Parathyroid adenoma (tissue), 2 donors: ENCODE results near the gene XPO1.
A peak's percentile ranks its signal among the peaks of the same experiment; 100 is the strongest.
"Not testable (repeated sequence)": the region's sequence is repeated elsewhere in the genome, so short reads cannot be mapped to it uniquely, and the experiment has no call there.

ENCODE experiments used
- H2AFZ ChIP-seq: fragments of 300-600 bp; sonication (generic); one replicate; pipeline ENCODE4 v1.7.0; 2017; ENCODE audit warnings: antibody characterized with exemption, mild to moderate bottlenecking
- H3K27ac ChIP-seq: fragments of 300-600 bp; sonication (generic); one replicate; pipeline ENCODE4 v1.7.0; 2017
- H3K27me3 ChIP-seq: fragments of 300-600 bp; sonication (generic); one replicate; pipeline ENCODE4 v1.7.0; 2017; ENCODE audit warnings: low read length; ENCODE audit not compliant: control insufficient read depth, insufficient read depth
- H3K36me3 ChIP-seq: fragments of 300-600 bp; sonication (generic); one replicate; pipeline ENCODE4 v1.7.0; 2017; ENCODE audit warnings: low read length; ENCODE audit not compliant: control insufficient read depth, insufficient read depth
- H3K4me1 ChIP-seq: fragments of 300-600 bp; sonication (generic); one replicate; pipeline ENCODE4 v1.7.0; 2017; ENCODE audit warnings: control low read depth
- H3K4me2 ChIP-seq: fragments of 300-600 bp; sonication (generic); one replicate; pipeline ENCODE4 v1.7.0; 2017; ENCODE audit warnings: low read length
- H3K4me3 ChIP-seq: fragments of 300-600 bp; sonication (generic); one replicate; pipeline ENCODE4 v1.7.0; 2017; ENCODE audit warnings: low read depth, low read length
- H3K79me2 ChIP-seq: fragments of 300-600 bp; sonication (generic); one replicate; pipeline ENCODE4 v1.7.0; 2017; ENCODE audit warnings: control low read depth
- H3K9ac ChIP-seq: fragments of 300-600 bp; sonication (generic); one replicate; pipeline ENCODE4 v1.7.0; 2017; ENCODE audit warnings: mild to moderate bottlenecking
- H3K9me3 ChIP-seq: fragments of 300-600 bp; sonication (generic); one replicate; pipeline ENCODE4 v1.7.0; 2017; ENCODE audit warnings: low read length; ENCODE audit not compliant: control insufficient read depth
- TF ChIP-seq, protein P1 (sequence below): fragments of 300-600 bp; sonication (generic); IDR thresholded peaks from one replicate; pipeline ENCODE4 v1.7.0; 2017; ENCODE audit warnings: antibody characterized with exemption, mild to moderate bottlenecking
- donor health status: primary hyperparathyroidism.

XPO1 gene

DNA sequence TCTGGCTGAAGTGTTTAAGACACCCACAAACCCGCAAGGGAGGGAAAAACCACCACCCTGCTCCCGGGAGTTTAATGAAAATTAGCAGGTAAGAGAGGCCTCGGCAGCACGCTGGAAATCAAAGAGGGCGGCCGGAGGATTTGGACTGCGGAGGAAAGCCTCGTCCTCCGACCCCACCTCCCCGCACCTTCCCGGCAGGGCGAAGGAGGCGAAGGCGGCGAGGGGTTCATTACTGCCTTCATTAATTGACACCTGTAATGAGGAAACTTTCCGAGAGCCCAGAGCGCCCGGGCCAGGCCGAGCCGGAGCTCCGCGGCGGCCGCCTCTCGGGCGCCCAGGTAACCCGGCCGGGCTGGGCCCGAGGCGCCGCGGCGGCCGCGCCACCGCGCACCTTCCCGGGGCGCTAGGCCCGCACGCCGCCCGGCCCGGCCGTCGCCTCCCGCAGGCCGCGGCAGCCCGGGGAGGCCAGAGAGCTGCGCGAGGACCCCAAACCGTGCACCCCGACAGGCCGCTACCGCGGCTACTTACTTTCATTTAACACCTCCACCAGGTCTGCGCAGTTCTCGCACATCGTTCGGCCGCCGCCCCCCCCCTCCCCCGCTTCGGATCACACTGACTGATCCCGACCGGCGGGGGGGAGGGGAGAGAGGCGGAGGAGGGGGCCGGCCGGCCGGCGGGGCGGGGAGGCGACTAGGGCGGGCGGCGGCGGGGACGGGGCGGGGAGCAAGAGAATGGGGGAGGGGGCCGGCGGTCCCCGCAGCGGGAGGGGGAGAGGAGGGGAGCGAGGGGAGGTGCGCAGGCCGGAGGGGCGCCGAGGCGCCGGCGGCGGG, 67.8 kb downstream of the XPO1 start:
- H3K4me2 ChIP-seq = peak overlapping the region; percentile 52
- H3K9me3 ChIP-seq = no peaks in the 10 kb centered on the region
- H3K79me2 ChIP-seq = peaks cover 40% of the 10 kb centered on the region
- H2AFZ ChIP-seq = peak overlapping the region; percentile 79
- H3K4me3 ChIP-seq = peak overlapping the region; percentile 66
- H3K36me3 ChIP-seq = no peaks in the 10 kb centered on the region
- H3K9ac ChIP-seq = peak overlapping the region; percentile 44
- peaks cover 9% of the 10 kb centered on the region for H3K4me1 ChIP-seq
- H3K27ac ChIP-seq = peak overlapping the region; percentile 80
- H3K27me3 ChIP-seq = no peaks in the 10 kb centered on the region
- TF ChIP-seq, protein P1, sequence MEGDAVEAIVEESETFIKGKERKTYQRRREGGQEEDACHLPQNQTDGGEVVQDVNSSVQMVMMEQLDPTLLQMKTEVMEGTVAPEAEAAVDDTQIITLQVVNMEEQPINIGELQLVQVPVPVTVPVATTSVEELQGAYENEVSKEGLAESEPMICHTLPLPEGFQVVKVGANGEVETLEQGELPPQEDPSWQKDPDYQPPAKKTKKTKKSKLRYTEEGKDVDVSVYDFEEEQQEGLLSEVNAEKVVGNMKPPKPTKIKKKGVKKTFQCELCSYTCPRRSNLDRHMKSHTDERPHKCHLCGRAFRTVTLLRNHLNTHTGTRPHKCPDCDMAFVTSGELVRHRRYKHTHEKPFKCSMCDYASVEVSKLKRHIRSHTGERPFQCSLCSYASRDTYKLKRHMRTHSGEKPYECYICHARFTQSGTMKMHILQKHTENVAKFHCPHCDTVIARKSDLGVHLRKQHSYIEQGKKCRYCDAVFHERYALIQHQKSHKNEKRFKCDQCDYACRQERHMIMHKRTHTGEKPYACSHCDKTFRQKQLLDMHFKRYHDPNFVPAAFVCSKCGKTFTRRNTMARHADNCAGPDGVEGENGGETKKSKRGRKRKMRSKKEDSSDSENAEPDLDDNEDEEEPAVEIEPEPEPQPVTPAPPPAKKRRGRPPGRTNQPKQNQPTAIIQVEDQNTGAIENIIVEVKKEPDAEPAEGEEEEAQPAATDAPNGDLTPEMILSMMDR = no peak

GRCh38 chr2:61469424-61470121, 68.6 kb downstream of the XPO1 start:
- peaks cover 46% of the 10 kb centered on the region for H3K79me2 ChIP-seq
- TF ChIP-seq, protein P1 = no peak
- peak overlapping the region; percentile 44 for H3K9ac ChIP-seq
- peak overlapping the region; percentile 52 for H3K4me2 ChIP-seq
- H3K36me3 ChIP-seq = no peaks in the 10 kb centered on the region
- H3K27ac ChIP-seq = peak overlapping the region; percentile 80
- no peaks in the 10 kb centered on the region for H3K9me3 ChIP-seq
- peaks cover 9% of the 10 kb centered on the region for H3K4me1 ChIP-seq
- no peaks in the 10 kb centered on the region for H3K27me3 ChIP-seq
- peak overlapping the region; percentile 66 for H3K4me3 ChIP-seq
- peak overlapping the region; percentile 66 for H2AFZ ChIP-seq

DNA sequence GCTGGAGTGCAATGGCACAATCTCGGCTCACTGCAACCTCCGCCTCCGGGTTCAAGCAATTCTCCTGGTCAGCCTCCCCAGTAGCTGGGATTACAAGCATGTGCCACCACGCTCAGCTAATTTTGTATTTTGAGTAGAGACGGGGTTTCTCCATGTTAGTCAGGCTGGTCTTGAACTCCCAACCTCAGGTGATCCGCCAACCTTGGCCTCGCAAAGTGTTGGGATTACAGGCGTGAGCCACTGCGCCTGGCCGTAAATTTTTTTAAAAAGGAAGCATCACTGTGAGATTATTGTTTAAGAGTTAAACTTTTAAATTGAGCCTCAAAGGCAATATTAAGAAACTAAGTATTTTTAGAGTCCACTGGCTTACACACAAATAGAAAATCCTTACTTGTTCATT, 69.9 kb downstream of the XPO1 start:
- not testable (repeated sequence) for H3K36me3 ChIP-seq, H3K27me3 ChIP-seq, H3K9ac ChIP-seq, H3K9me3 ChIP-seq, H3K27ac ChIP-seq, H3K4me2 ChIP-seq, H3K4me3 ChIP-seq, H2AFZ ChIP-seq
- peaks cover 53% of the 10 kb centered on the region for H3K79me2 ChIP-seq
- H3K4me1 ChIP-seq = peaks cover 11% of the 10 kb centered on the region

DNA sequence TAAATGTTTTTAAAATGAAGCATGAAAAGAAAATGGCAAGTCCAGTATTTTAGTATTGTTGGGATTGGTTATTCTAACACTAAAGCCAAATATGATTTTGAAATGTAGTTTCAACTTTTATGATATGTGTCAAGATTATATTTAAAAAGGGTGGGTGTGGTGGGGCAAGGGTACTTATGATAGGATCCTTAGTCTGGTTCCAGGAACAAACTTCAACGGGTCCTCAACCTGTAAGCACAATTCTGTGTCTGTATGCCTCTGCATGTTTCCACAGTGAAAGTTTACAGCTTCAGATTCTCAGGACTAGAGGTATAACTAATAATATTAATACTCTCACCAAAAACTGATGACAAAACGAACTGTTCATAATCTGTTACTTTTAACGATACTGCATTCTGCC, 73.1 kb downstream of the XPO1 start:
- H3K27ac ChIP-seq = no peak overlapping the region
- H3K9ac ChIP-seq = no peak overlapping the region
- no peaks in the 10 kb centered on the region for H3K27me3 ChIP-seq
- H3K9me3 ChIP-seq = no peaks in the 10 kb centered on the region
- H3K4me1 ChIP-seq = peaks cover 8% of the 10 kb centered on the region
- no peak overlapping the region for H3K4me3 ChIP-seq
- H2AFZ ChIP-seq = no peak overlapping the region
- peaks cover 69% of the 10 kb centered on the region for H3K79me2 ChIP-seq
- no peaks in the 10 kb centered on the region for H3K36me3 ChIP-seq
- TF ChIP-seq, protein P1 = no peak
- H3K4me2 ChIP-seq = no peak overlapping the region

DNA sequence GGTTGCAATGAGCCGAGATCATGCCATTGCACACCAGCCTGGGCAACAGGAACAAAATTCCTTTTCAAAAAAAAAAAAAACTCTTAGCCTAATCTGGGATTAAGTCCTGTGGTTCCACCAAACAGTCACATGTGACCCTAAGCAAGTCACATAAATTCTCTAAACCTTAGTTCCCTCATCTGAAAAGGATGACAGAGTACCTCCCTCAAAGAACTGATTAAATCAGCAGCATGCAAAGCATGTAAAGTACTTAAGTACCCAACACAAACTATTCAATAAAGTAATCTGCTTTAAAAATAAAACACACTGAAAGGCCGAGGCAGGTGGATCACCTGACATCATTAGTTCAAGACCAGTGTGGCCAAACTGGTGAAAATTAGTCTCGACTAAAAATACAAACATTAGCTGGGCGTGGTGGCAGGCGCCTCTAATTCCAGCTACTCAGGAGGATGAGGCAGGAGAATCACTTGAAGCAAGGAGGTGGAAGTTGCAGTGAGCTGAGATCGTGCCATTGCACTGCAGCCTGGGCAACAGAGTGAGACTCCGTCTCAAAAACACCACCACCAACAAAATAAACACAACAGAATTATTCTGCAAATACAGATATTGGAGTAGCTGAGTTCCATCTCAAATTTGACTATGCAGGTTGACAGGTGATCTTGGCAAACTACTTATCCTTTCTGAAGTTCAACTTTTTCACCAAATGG, 74.2 kb downstream of the XPO1 start:
- no peaks in the 10 kb centered on the region for H3K27me3 ChIP-seq
- peaks cover 3% of the 10 kb centered on the region for H3K4me1 ChIP-seq
- no peak overlapping the region for H3K9ac ChIP-seq
- no peak overlapping the region for H3K4me2 ChIP-seq
- no peak overlapping the region for H3K4me3 ChIP-seq
- H3K36me3 ChIP-seq = no peaks in the 10 kb centered on the region
- H3K27ac ChIP-seq = no peak overlapping the region
- TF ChIP-seq, protein P1 = no peak
- peaks cover 74% of the 10 kb centered on the region for H3K79me2 ChIP-seq
- no peaks in the 10 kb centered on the region for H3K9me3 ChIP-seq
- H2AFZ ChIP-seq = no peak overlapping the region
